Measurements from ENCODE around the gene TMEM132D.

- TF ChIP-seq, protein P1, sequence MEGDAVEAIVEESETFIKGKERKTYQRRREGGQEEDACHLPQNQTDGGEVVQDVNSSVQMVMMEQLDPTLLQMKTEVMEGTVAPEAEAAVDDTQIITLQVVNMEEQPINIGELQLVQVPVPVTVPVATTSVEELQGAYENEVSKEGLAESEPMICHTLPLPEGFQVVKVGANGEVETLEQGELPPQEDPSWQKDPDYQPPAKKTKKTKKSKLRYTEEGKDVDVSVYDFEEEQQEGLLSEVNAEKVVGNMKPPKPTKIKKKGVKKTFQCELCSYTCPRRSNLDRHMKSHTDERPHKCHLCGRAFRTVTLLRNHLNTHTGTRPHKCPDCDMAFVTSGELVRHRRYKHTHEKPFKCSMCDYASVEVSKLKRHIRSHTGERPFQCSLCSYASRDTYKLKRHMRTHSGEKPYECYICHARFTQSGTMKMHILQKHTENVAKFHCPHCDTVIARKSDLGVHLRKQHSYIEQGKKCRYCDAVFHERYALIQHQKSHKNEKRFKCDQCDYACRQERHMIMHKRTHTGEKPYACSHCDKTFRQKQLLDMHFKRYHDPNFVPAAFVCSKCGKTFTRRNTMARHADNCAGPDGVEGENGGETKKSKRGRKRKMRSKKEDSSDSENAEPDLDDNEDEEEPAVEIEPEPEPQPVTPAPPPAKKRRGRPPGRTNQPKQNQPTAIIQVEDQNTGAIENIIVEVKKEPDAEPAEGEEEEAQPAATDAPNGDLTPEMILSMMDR (IDR thresholded peaks at IDR 0.05; ENCODE audit: poor library complexity): no peak
- TF ChIP-seq EZH2phosphoT487 (IDR thresholded peaks at IDR 0.05; ENCODE audit: low read depth, severe bottlenecking, unreplicated experiment) (no peak), EZH2 (IDR thresholded peaks at IDR 0.05; ENCODE audit: borderline replicate concordance) (no peak)
These were observed 753.1 kb downstream of the TMEM132D start for GRCh38 chr12:129150721-129151120.
